H1 (cell line): ENCODE results near the gene TTI1. TPM values are rescaled to one million over a fixed set of nuclear protein-coding genes. Genes with fewer than 3 reads are reported as not detected.

Source experiments
- CTCF ChIA-PET: fragments of 300-600 bp; sonication (Branson Sonifier 250); formaldehyde crosslinking; loops from one replicate; lab custom pipeline; 2021; ENCODE audit not compliant: partially characterized antibody; lab: Charles Lee
- POLR2A ChIA-PET: fragments of 300-600 bp; sonication (Branson Sonifier 250); formaldehyde crosslinking; loops from one replicate; lab custom pipeline; 2021; ENCODE audit warnings: inconsistent platforms; ENCODE audit not compliant: partially characterized antibody; lab: Charles Lee
- DNase-seq, 2 experiments: peaks; one replicate each; pipeline versions ENCODE4 v3.0.0 to v3.0.0-alpha.2; 2010 to 2022; ENCODE audit warnings: low spot score in 2 of 2, low read depth in 1 of 2, mixed read lengths in 1 of 2
- FAIRE-seq: peaks from 2 replicates; lab custom pipeline; 2011; peaks lifted over from hg19 to GRCh38; lab: Jason Lieb, UNC
- H2AFZ ChIP-seq: 2 replicates; pipeline ENCODE4 v1.8.1; 2012; ENCODE audit warnings: low read length, inconsistent platforms
- H2AK5ac ChIP-seq: 2 replicates; pipeline ENCODE4 v1.6.1; 2013; ENCODE audit warnings: low read depth, low read length
- H2BK120ac ChIP-seq: replicated peaks from 2 replicates; pipeline ENCODE3; 2013; ENCODE audit warnings: low read depth, low read length, inconsistent platforms
- H2BK12ac ChIP-seq: 2 replicates; pipeline ENCODE4 v1.6.1; 2013; ENCODE audit warnings: low read depth, low read length
- H2BK15ac ChIP-seq: 2 replicates; pipeline ENCODE4 v1.6.1; 2013; ENCODE audit warnings: low read length
- H2BK20ac ChIP-seq: 2 replicates; pipeline ENCODE4 v1.6.1; 2013; ENCODE audit warnings: low read length
- H2BK5ac ChIP-seq: 2 replicates; pipeline ENCODE4 v1.6.1; 2013; ENCODE audit warnings: low read depth, low read length
- H3K14ac ChIP-seq: 2 replicates; pipeline ENCODE4 v1.6.1; 2013; ENCODE audit warnings: inconsistent platforms; ENCODE audit not compliant: insufficient read length
- H3K18ac ChIP-seq: 2 replicates; pipeline ENCODE4 v1.6.1; 2013; ENCODE audit warnings: low read length; ENCODE audit errors: extremely low read depth
- H3K23ac ChIP-seq: 2 replicates; pipeline ENCODE4 v1.6.1; 2013; ENCODE audit warnings: inconsistent platforms; ENCODE audit not compliant: insufficient read length
- H3K23me2 ChIP-seq: 2 replicates; pipeline ENCODE4 v1.6.1; 2013; ENCODE audit warnings: low read depth, low read length
- H3K27ac ChIP-seq: 2 replicates; pipeline ENCODE4 v1.6.1; 2011; ENCODE audit warnings: low read depth, low read length, inconsistent platforms
- H3K27me3 ChIP-seq, 4 experiments: replicated peaks in 1 of 4; 1 replicate in 1 of 4; 2 replicates in 3 of 4; pipeline versions ENCODE4 v1.6.1 to v1.8.1; 2011 to 2013; ENCODE audit warnings: low read length in 3 of 4, mild to moderate bottlenecking in 3 of 4, inconsistent platforms in 2 of 4, mixed read lengths in 2 of 4, moderate library complexity in 1 of 4; ENCODE audit not compliant: control insufficient read depth in 3 of 4, insufficient read depth in 3 of 4; ENCODE audit errors: extremely low read depth in 1 of 4
- H3K36me3 ChIP-seq, 4 experiments: 2 replicates each; pipeline versions ENCODE4 v1.6.1 to v1.8.1; 2011 to 2013; ENCODE audit warnings: mild to moderate bottlenecking in 4 of 4, low read length in 3 of 4, moderate library complexity in 2 of 4, control low read depth in 1 of 4, inconsistent platforms in 1 of 4; ENCODE audit not compliant: insufficient read depth in 4 of 4, control insufficient read depth in 2 of 4
- H3K4ac ChIP-seq: replicated peaks from 2 replicates; pipeline ENCODE3; 2013; ENCODE audit warnings: low read length, low read depth, mixed read lengths, inconsistent platforms; ENCODE audit not compliant: insufficient read length
- H3K4me1 ChIP-seq, 4 experiments: replicated peaks in 1 of 4; 1 replicate in 1 of 4; 2 replicates in 3 of 4; pipeline versions ENCODE4 v1.6.1 to v1.8.1; 2011 to 2013; ENCODE audit warnings: low read length in 3 of 4, inconsistent platforms in 2 of 4, mixed read lengths in 1 of 4; ENCODE audit not compliant: insufficient read depth in 4 of 4, control insufficient read depth in 3 of 4
- H3K4me2 ChIP-seq, 2 experiments: 2 replicates each; pipeline versions ENCODE4 v1.6.1 to v1.8.1; 2011 to 2013; ENCODE audit warnings: low read depth in 2 of 2, low read length in 2 of 2, control low read depth in 1 of 2, inconsistent platforms in 1 of 2, mild to moderate bottlenecking in 1 of 2; ENCODE audit not compliant: insufficient read depth in 1 of 2
- H3K4me3 ChIP-seq, 4 experiments: fragments of 200-600, 300-600 bp in 1 of 4; sonication (generic), shearing (Covaris generic), sonication (Bioruptor Twin) in 1 of 4; 2 replicates each; pipeline versions ENCODE4 v1.5.1 to v1.8.1; 2011 to 2016; ENCODE audit warnings: low read length in 4 of 4, low read depth in 3 of 4, control low read depth in 2 of 4, inconsistent platforms in 2 of 4, mild to moderate bottlenecking in 2 of 4, mixed read lengths in 1 of 4, moderate library complexity in 1 of 4; ENCODE audit not compliant: insufficient read depth in 2 of 4; ENCODE audit errors: extremely low read depth in 1 of 4
- H3K56ac ChIP-seq: replicated peaks from 2 replicates; pipeline ENCODE3; 2013; ENCODE audit warnings: low read depth, mild to moderate bottlenecking, mixed read lengths, low read length, inconsistent platforms; ENCODE audit not compliant: insufficient read length
- H3K79me1 ChIP-seq: 2 replicates; pipeline ENCODE4 v1.6.1; 2013; ENCODE audit warnings: low read depth, low read length, control low read depth
- H3K79me2 ChIP-seq, 2 experiments: 2 replicates each; pipeline versions ENCODE4 v1.6.1 to v1.8.1; 2012 to 2013; ENCODE audit warnings: low read length in 2 of 2, mild to moderate bottlenecking in 2 of 2, inconsistent platforms in 1 of 2; ENCODE audit not compliant: insufficient read depth in 2 of 2, control insufficient read depth in 1 of 2
- H3K9ac ChIP-seq, 4 experiments: replicated peaks in 1 of 4; 1 replicate in 1 of 4; 2 replicates in 3 of 4; pipeline versions ENCODE4 v1.6.1 to v1.8.1; 2011 to 2013; ENCODE audit warnings: low read depth in 3 of 4, low read length in 3 of 4, control low read depth in 2 of 4, mild to moderate bottlenecking in 2 of 4, moderate library complexity in 2 of 4, inconsistent platforms in 1 of 4; ENCODE audit errors: extremely low read depth in 1 of 4
- H3K9me3 ChIP-seq, 2 experiments: 2 replicates each; pipeline versions ENCODE4 v1.6.1 to v1.8.1; 2012 to 2013; ENCODE audit warnings: mild to moderate bottlenecking in 2 of 2, moderate library complexity in 2 of 2, control low read depth in 1 of 2, inconsistent platforms in 1 of 2, low read depth in 1 of 2, low read length in 1 of 2, mixed read lengths in 1 of 2; ENCODE audit not compliant: insufficient read depth in 2 of 2
- H4K20me1 ChIP-seq, 2 experiments: replicated peaks in 1 of 2; 2 replicates each; pipeline versions ENCODE3 to v1.8.1; 2011 to 2013; ENCODE audit warnings: inconsistent platforms in 2 of 2, low read length in 2 of 2, mild to moderate bottlenecking in 1 of 2; ENCODE audit not compliant: insufficient read depth in 2 of 2, control insufficient read depth in 1 of 2
- H4K5ac ChIP-seq: 2 replicates; pipeline ENCODE4 v1.6.1; 2013; ENCODE audit warnings: low read length, low read depth, mixed read lengths, inconsistent platforms; ENCODE audit not compliant: insufficient read length
- H4K8ac ChIP-seq: 2 replicates; pipeline ENCODE4 v1.8.0; 2013; ENCODE audit warnings: mild to moderate bottlenecking, moderate library complexity, low read length, inconsistent platforms; ENCODE audit not compliant: insufficient read depth; ENCODE audit errors: extremely low read depth
- H4K91ac ChIP-seq: replicated peaks from 2 replicates; pipeline ENCODE3; 2013; ENCODE audit warnings: low read length, mixed read lengths, inconsistent platforms; ENCODE audit not compliant: insufficient read length
- GABPA ChIP-seq: IDR thresholded peaks from 2 replicates; pipeline ENCODE4 v1.6.1; 2011; ENCODE audit warnings: mild to moderate bottlenecking, low read length, moderate library complexity, borderline replicate concordance; ENCODE audit not compliant: insufficient read depth
- HDAC2 ChIP-seq, 2 experiments: fragments of 300-600 bp in 1 of 2; sonication (generic) in 1 of 2; IDR thresholded peaks; 2 replicates each; pipeline ENCODE4 v1.6.1; 2011 to 2012; ENCODE audit warnings: low read depth in 2 of 2, low read length in 2 of 2, mild to moderate bottlenecking in 2 of 2, moderate library complexity in 2 of 2, borderline replicate concordance in 1 of 2, inconsistent platforms in 1 of 2
- NRF1 ChIP-seq: IDR thresholded peaks from 2 replicates; pipeline ENCODE4 v1.6.1; 2011; ENCODE audit warnings: mild to moderate bottlenecking, low read depth, low read length, improper control_type of control experiment
- PHF8 ChIP-seq: fragments of 200-600 bp; sonication (generic); conservative IDR thresholded peaks from 2 replicates; pipeline ENCODE4 v1.7.1; 2012; ENCODE audit warnings: low read depth, mild to moderate bottlenecking, inconsistent platforms, low read length, moderate library complexity
- RBBP5 ChIP-seq: IDR thresholded peaks from 2 replicates; pipeline ENCODE4 v1.7.1; 2012; ENCODE audit warnings: low read depth, mild to moderate bottlenecking, inconsistent platforms, low read length, moderate library complexity, borderline replicate concordance
- SIN3A ChIP-seq, 2 experiments: IDR thresholded peaks in 1 of 2; conservative IDR thresholded peaks in 1 of 2; 2 replicates each; pipeline ENCODE4 v1.6.1; 2011 to 2012; ENCODE audit warnings: low read length in 2 of 2, improper control_type of control experiment in 1 of 2, low read depth in 1 of 2, mild to moderate bottlenecking in 1 of 2
- SRF ChIP-seq: IDR thresholded peaks from 2 replicates; pipeline ENCODE4 v1.6.1; 2011; ENCODE audit warnings: mild to moderate bottlenecking, low read depth, low read length, moderate library complexity
- WGBS, 2 experiments: shearing (Covaris generic) in 1 of 2; methylation state at CpG; one replicate each; pipeline versions ENCODE4 v1.1.6 to v1.1.7; 2013 to 2015; ENCODE audit warnings: low lambda C conversion rate in 2 of 2, mixed read lengths in 2 of 2, inconsistent platforms in 1 of 2, low coverage in 1 of 2, missing lambda C conversion rate in 1 of 2; ENCODE audit not compliant: insufficient replicate concordance in 2 of 2, insufficient coverage in 1 of 2, insufficient read length in 1 of 2; ENCODE audit errors: extremely low coverage in 1 of 2, missing lambda C conversion rate in 1 of 2; 5-methylcytosine and 5-hydroxymethylcytosine counted together
- polyA plus RNA-seq, 7 experiments: library from polyadenylated mRNA; depleted of rRNA in 3 of 7; stranded (reverse) in 5 of 7; unstranded in 2 of 7; fragments of >200 nt in 5 of 7; fragments of 200-250 nt in 2 of 7; gene quantifications; 1 replicate in 5 of 7; 2 replicates in 1 of 7; 4 replicates in 1 of 7; pipeline versions ENCODE4 v1.2.1 to v1.2.3, GENCODE V29; 2011 to 2013; ENCODE audit warnings: missing spikeins in 2 of 7, mixed read lengths in 2 of 7
- total RNA-seq: library from RNA; stranded (reverse); fragmentation: NEBNext Ultra II Directional; extraction: Animal tissue kit (Norgen Biotek cat#: 25700); gene quantifications from 2 replicates; pipeline ENCODE4 v1.2.1, GENCODE V29; 2021
- TF ChIP-seq, protein P1 (sequence below): IDR thresholded peaks from 2 replicates; pipeline ENCODE4 v1.6.1; 2012; ENCODE audit warnings: inconsistent platforms

The TTI1 gene
- total and polyA plus RNA-seq, 2 of the 8 experiments (the other 6 are each of a cell fraction or from before 2014, with no cell fraction given), result 34.1 to 47.0 TPM

DNA sequence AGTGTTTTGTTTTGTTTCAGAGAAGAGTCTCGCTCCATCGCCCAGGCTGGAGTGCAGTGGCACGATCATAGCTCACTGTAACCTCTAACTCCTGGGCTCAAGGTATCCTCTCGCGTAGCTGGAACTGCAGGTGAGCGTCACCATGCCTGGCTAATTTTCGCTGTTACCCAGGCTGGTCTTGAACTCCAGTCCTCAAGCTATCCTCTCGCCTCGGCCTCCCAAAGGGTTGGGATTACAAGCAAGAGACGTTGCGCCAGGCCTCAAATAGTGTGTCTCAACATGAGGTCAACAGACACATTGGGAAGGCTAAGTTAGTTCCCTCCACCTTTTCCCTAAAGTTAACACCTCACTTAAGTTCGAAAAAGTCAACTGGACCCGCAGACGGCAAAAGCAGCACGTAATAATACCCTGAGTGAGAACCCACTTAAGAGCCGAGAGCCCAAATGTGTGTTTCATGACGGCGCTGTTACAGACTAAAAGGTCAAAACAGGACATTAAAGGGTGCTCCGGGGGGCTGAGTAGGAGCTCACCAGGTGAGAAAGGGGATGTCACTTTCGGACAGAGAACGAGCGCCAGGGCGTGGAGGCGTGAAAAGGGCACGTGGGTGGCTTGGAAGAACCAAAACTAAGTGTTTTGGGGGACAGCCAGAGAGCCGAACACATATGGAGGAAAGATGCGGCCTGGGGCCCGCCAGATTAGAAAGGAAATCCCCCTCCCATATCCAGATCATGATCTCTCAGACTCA is 499 bp downstream of the TTI1 start:
- H3K4me1 ChIP-seq, result peaks cover 0 to 10% (median 3%) of the 10 kb centered on the region in 4 experiments; a peak in 5 of 7 replicates
- peak overlapping the region; percentile 17 for H3K56ac ChIP-seq
- H4K5ac ChIP-seq, result peak overlapping the region; percentile 61
- 48% methylated on average over 28 of the region's 28 CpGs; no CpG with 5 or more reads in 1 of the 2 experiments for WGBS, 2 experiments
- H2AK5ac ChIP-seq, result peak overlapping the region; percentile 68
- H4K91ac ChIP-seq, result peak overlapping the region; percentile 85
- peak overlapping the region; percentile 93 to 99 (median 97) for H3K4me3 ChIP-seq
- H2BK15ac ChIP-seq, result 0 out of 2 replicates have a peak overlapping the region, but pooled peaks have one; percentile 1
- no peaks in the 10 kb centered on the region for H3K27me3 ChIP-seq
- peak overlapping the region; percentile 99 for H3K27ac ChIP-seq
- peak overlapping the region; percentile 34; the same call in 1 of the 2 replicates for H3K18ac ChIP-seq
- CTCF ChIA-PET, result interaction anchor here (0.6 to 1.6 kb wide), 7 partner anchors 11 to 468 kb away, joined by 3 to 8 read pairs (median 3); no protein-coding TSS in a partner anchor
- H3K23me2 ChIP-seq, result peaks cover 13% of the 10 kb centered on the region
- H4K8ac ChIP-seq, result peak overlapping the region; percentile 100
- H2AFZ ChIP-seq, result peak overlapping the region; percentile 11; the same call in 1 of the 2 replicates
- no peak overlapping the region for H3K14ac ChIP-seq
- H3K36me3 ChIP-seq, result peaks cover 2 to 10% (median 7%) of the 10 kb centered on the region in 4 experiments; a peak in 5 of 8 replicates
- peaks cover 13% of the 10 kb centered on the region for H3K79me1 ChIP-seq
- H3K9ac ChIP-seq, result peak overlapping the region; percentile 84 to 99 (median 93)
- no peak overlapping the region for H3K4ac ChIP-seq
- H2BK12ac ChIP-seq, result peak overlapping the region; percentile 95; the same call in 1 of the 2 replicates
- POLR2A ChIA-PET, result interaction anchor here (0.7 to 2.6 kb wide), 19 partner anchors 8 to 460 kb away, joined by 3 to 20 read pairs (median 4); no protein-coding TSS in a partner anchor
- H3K4me2 ChIP-seq, result peak overlapping the region; percentile 77 to 89
- peaks cover 16 to 92% of the 10 kb centered on the region in 2 experiments for H3K79me2 ChIP-seq
- no peak overlapping the region for H3K23ac ChIP-seq
- H2BK5ac ChIP-seq, result peak overlapping the region; percentile 79
- FAIRE-seq (no peak), DNase-seq (no peak)
- H2BK20ac ChIP-seq, result no peak overlapping the region
- H3K9me3 ChIP-seq, result no peaks in the 10 kb centered on the region
- no peak overlapping the region for H2BK120ac ChIP-seq
- no peak for TF ChIP-seq GABPA
- 0 out of 4 replicates have a peak, but pooled peaks of 1 of the 2 experiments have one; percentile 42 for TF ChIP-seq SIN3A (conservative IDR thresholded peaks at IDR 0.05 in 1 of 2, IDR thresholded peaks at IDR 0.05 in 1 of 2; ENCODE audit: low read depth in 1 of 2, low read length in 2 of 2)
- TF ChIP-seq, protein P1, sequence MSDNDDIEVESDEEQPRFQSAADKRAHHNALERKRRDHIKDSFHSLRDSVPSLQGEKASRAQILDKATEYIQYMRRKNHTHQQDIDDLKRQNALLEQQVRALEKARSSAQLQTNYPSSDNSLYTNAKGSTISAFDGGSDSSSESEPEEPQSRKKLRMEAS, result peak; percentile 95
- no peak for TF ChIP-seq SRF
- TF ChIP-seq RBBP5, result no peak
- no peak for TF ChIP-seq NRF1
- peak in 1 of 2 experiments; percentile 62; a peak in 1 of 4 replicates for TF ChIP-seq HDAC2 (IDR thresholded peaks at IDR 0.05; ENCODE audit: borderline replicate concordance in 1 of 2, low read depth in 2 of 2, low read length in 2 of 2)
- peak; percentile 57; the same call in 1 of the 2 replicates for TF ChIP-seq PHF8
- H4K20me1 ChIP-seq, result no peaks in the 10 kb centered on the region
